ENCODE results near the gene ARHGAP5. TPM values are rescaled to one million over a fixed set of nuclear protein-coding genes. Genes with fewer than 3 reads are reported as not detected.

Gene ARHGAP5
- total and polyA plus RNA-seq, 9 of the 15 experiments (the other 6 are each of a cell fraction or from before 2014, with no cell fraction given) = 3.1 to 21.8 (median 12.1) TPM

DNA sequence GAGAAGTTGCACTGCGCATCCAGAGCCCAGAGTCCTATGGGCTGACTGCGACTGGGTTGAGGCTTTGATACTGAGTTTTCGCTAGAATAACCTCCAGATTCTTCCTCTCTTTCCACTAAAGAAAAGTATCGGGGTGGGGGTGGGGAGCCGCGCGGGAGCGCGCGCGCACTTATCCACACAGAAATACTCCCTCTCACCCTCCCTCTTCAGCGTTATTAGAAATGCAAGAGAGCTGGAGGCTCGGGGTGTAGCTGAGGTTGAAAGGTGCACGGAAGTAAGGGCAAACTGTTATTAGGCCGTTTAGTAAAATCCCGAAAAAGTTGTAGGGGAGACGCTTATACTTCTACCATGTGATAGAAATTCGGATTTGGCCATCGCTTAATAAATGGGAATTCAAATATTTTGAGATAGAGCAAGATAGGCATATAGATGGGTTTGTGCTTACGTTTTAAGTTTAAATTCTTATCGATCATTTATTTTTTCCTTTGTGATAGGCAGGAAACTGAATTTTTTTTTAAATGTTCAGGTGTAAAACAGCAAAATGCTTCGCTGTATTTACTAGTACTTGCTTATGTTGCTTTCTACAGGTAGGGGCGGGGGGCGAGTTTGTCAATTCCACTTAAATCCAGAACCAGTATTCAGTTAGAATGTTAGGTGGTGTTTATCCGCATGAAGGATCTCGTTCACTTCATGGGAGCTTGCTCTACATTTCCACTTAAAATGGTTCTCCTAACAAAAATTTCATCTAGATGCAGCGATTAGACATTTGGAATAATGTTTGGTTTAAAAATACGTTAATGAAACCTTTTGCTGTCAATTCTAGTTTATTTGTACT, 1.1 kb downstream of the ARHGAP5 start:
- Histone ChIP-seq H3K9ac (ENCODE audit: insufficient read depth in 1 of 2, low read depth in 2 of 2, low read length in 2 of 2) (peak overlapping the region; percentile 72 to 94), H3K36me3 (ENCODE audit: control insufficient read depth, insufficient read depth, low read length) (no peaks in the 10 kb centered on the region), H3K27ac (ENCODE audit: extremely low read depth, low read depth, low read length) (peak overlapping the region; percentile 80), H3K4me3 (peak overlapping the region; percentile 78), H2AFZ (ENCODE audit: low read depth, low read length) (peak overlapping the region; percentile 79), H4K20me1 (replicated peaks; ENCODE audit: control insufficient read depth, insufficient read depth, low read length) (0 out of 2 replicates have a peak, but pooled peaks cover 3% of the 10 kb centered on the region), H3K4me1 (replicated peaks in 1 of 2; ENCODE audit: control insufficient read depth in 2 of 2, insufficient read depth in 2 of 2, low read length in 2 of 2) (no peaks in the 10 kb centered on the region; a peak in 4 of 5 replicates), H3K9me1 (ENCODE audit: control insufficient read depth, insufficient read depth, low read length) (no peaks in the 10 kb centered on the region), H3K27me3 (ENCODE audit: control insufficient read depth in 2 of 2, insufficient read depth in 2 of 2, low read length in 2 of 2) (no peaks in the 10 kb centered on the region), H3K9me3 (replicated peaks; ENCODE audit: control insufficient read depth, insufficient read depth, low read depth, low read length) (no peaks in the 10 kb centered on the region), H3K4me2 (ENCODE audit: insufficient read depth, low read length) (peak overlapping the region; percentile 79), H3K79me2 (ENCODE audit: control insufficient read depth, insufficient read depth, low read length) (peaks cover 55% of the 10 kb centered on the region)
- ChIA-PET CTCF (ENCODE audit: low intra/inter-chr PET ratio) (no interaction called here), POLR2A (interaction anchor here (0.5 to 1.4 kb wide), 9 partner anchors 8 to 1212 kb away, joined by 3 to 4 read pairs (median 3); no protein-coding TSS in a partner anchor)
- in situ Hi-C loops (cut with MboI) = no loop called here
- under 1% methylated on average over 19 of the region's 28 CpGs for WGBS (ENCODE audit: insufficient coverage, low coverage, missing lambda C conversion rate)
- no TSS peak for BruUV-seq (replicated peaks)
- FAIRE-seq (peak; percentile 46), DNase-seq (ENCODE audit: extremely low read depth in 1 of 4, low spot score in 3 of 4) (peak; percentile 17 to 64 (median 24)), ATAC-seq (peak; percentile 49)
- TF ChIP-seq NRF1 (conservative IDR thresholded peaks at IDR 0.05 in 1 of 2, IDR thresholded peaks at IDR 0.05 in 1 of 2) = peak; percentile 60 to 68
- no peak for TF ChIP-seq ETV6 (IDR thresholded peaks at IDR 0.05; ENCODE audit: borderline replicate concordance in 1 of 2, low read depth in 2 of 2, low read length in 1 of 2)
- no peak for TF ChIP-seq ETV6 (CRISPR knock-in tag; IDR thresholded peaks at IDR 0.05; ENCODE audit: borderline replicate concordance)
- TF ChIP-seq SMAD4 (CRISPR knock-in tag; conservative IDR thresholded peaks at IDR 0.05) = no peak
- TF ChIP-seq EZH2 (IDR thresholded peaks at IDR 0.05; ENCODE audit: borderline replicate concordance, low read depth, low read length) = no peak
- TF ChIP-seq FOXJ2 (tag; IDR thresholded peaks at IDR 0.05) = peak; percentile 34; the same call in 1 of the 2 replicates
- no peak for TF ChIP-seq ETS2 (tag; IDR thresholded peaks at IDR 0.05; ENCODE audit: borderline replicate concordance, poor library complexity, severe bottlenecking)
- TF ChIP-seq ZNF766 (CRISPR knock-in tag; conservative IDR thresholded peaks at IDR 0.05) = 0 out of 2 replicates have a peak, but pooled peaks have one; percentile 26
- no peak for TF ChIP-seq FOXK1 (CRISPR knock-in tag; IDR thresholded peaks at IDR 0.05; ENCODE audit: borderline replicate concordance)
- TF ChIP-seq NEUROD1 (IDR thresholded peaks at IDR 0.05; ENCODE audit: borderline replicate concordance, low read depth, low read length, partially characterized antibody) = no peak
- TF ChIP-seq NFE2L1 (tag; IDR thresholded peaks at IDR 0.05; ENCODE audit: borderline replicate concordance, low read depth) = no peak
- TF ChIP-seq NFRKB (IDR thresholded peaks at IDR 0.05; ENCODE audit: low read depth) = 0 out of 2 replicates have a peak, but pooled peaks have one; percentile 20
- no peak for TF ChIP-seq ZNF354B (CRISPR knock-in tag; IDR thresholded peaks at IDR 0.05)
- peak; percentile 48 for TF ChIP-seq TBP (optimal IDR thresholded peaks at IDR 0.05; ENCODE audit: low read depth, low read length)
- no peak for TF ChIP-seq ASH1L (IDR thresholded peaks at IDR 0.05; ENCODE audit: borderline replicate concordance, low read depth, partially characterized antibody)
- TF ChIP-seq PYGO2 (tag; IDR thresholded peaks at IDR 0.05) = no peak
- TF ChIP-seq, protein P1, sequence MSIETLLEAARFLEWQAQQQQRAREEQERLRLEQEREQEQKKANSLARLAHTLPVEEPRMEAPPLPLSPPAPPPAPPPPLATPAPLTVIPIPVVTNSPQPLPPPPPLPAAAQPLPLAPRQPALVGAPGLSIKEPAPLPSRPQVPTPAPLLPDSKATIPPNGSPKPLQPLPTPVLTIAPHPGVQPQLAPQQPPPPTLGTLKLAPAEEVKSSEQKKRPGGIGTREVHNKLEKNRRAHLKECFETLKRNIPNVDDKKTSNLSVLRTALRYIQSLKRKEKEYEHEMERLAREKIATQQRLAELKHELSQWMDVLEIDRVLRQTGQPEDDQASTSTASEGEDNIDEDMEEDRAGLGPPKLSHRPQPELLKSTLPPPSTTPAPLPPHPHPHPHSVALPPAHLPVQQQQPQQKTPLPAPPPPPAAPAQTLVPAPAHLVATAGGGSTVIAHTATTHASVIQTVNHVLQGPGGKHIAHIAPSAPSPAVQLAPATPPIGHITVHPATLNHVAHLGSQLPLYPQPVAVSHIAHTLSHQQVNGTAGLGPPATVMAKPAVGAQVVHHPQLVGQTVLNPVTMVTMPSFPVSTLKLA (conservative IDR thresholded peaks at IDR 0.05) = 0 out of 4 replicates have a peak, but pooled peaks of 1 of the 2 experiments have one; percentile 11
- no peak for TF ChIP-seq ZNF75A (CRISPR knock-in tag; IDR thresholded peaks at IDR 0.05)
- no peak for TF ChIP-seq TAF7 (tag; IDR thresholded peaks at IDR 0.05)
- TF ChIP-seq CHD1 (IDR thresholded peaks at IDR 0.05; ENCODE audit: low read length) = peak; percentile 80
- intact Hi-C loops (cut with micrococcal nuclease) = loop anchor here (10.0 kb wide), 1 partner anchor 573 kb away; no protein-coding TSS in a partner anchor

All from K562 (cell line).